Measurements from ENCODE around the gene SATB1.

GRCh38 chr3:18297126-18297525 lies 128.0 kb downstream of the SATB1 start:
- TF ChIP-seq YY1 (IDR thresholded peaks at IDR 0.05; ENCODE audit: insufficient read depth, insufficient read length) (no peak), SUZ12 (IDR thresholded peaks at IDR 0.05; ENCODE audit: extremely low read depth, insufficient read depth, insufficient read length) (no peak), ZNF274 (IDR thresholded peaks at IDR 0.05; ENCODE audit: low read depth, low read length) (no peak)

All from NT2/D1 (cell line).